PC-9 (cell line): ENCODE results near the gene CENPA. TPM values are rescaled to one million over a fixed set of nuclear protein-coding genes. Genes with fewer than 3 reads are reported as not detected.
A peak's percentile ranks its signal among the peaks of the same experiment; 100 is the strongest.

ENCODE experiments used
- BruUV-seq: library from RNA; stranded (reverse); fragments of 400-500 nt; replicated peaks from 2 replicates; lab custom pipeline; 2021; lab: Mats Ljungman, UMichigan
- CTCF ChIA-PET: fragments of 300-600 bp; sonication (Branson Sonifier 250); formaldehyde crosslinking; loops from one replicate; lab custom pipeline; 2022; ENCODE audit warnings: antibody characterized with exemption; lab: Charles Lee
- POLR2A ChIA-PET: fragments of 300-600 bp; sonication (Branson Sonifier 250); formaldehyde crosslinking; loops from one replicate; lab custom pipeline; 2022; ENCODE audit warnings: antibody characterized with exemption; ENCODE audit not compliant: unreplicated experiment; lab: Charles Lee
- DNase-seq, 2 experiments: peaks; one replicate each; pipeline versions ENCODE4 v3.0.0 to v3.0.0-alpha.2; 2015 to 2022; ENCODE audit warnings: mixed read lengths in 1 of 2
- H2AFZ ChIP-seq: fragments of 200-600 bp; sonication (generic); 2 replicates; pipeline ENCODE4 v1.8.1; 2017; ENCODE audit warnings: antibody characterized with exemption
- H3F3A ChIP-seq: fragments of 200-600 bp; sonication (generic); 2 replicates; pipeline ENCODE4 v1.8.1; 2017; ENCODE audit warnings: antibody characterized with exemption, mild to moderate bottlenecking, low read depth; ENCODE audit not compliant: insufficient read depth
- H3K27ac ChIP-seq: fragments of 200-600 bp; sonication (generic); 2 replicates; pipeline ENCODE4 v1.6.1; 2016; ENCODE audit warnings: mixed run types
- H3K27me3 ChIP-seq: fragments of 200-600 bp; sonication (generic); 2 replicates; pipeline ENCODE4 v1.6.1; 2016; ENCODE audit warnings: low read depth, mixed run types; ENCODE audit not compliant: insufficient read depth
- H3K36me3 ChIP-seq: fragments of 200-600 bp; sonication (generic); 2 replicates; pipeline ENCODE4 v1.6.1; 2016; ENCODE audit warnings: low read depth, mixed run types
- H3K4me1 ChIP-seq: fragments of 200-600 bp; sonication (generic); replicated peaks from 2 replicates; pipeline ENCODE4 v1.6.1; 2016; ENCODE audit warnings: mixed run types; ENCODE audit not compliant: insufficient read depth
- H3K4me2 ChIP-seq: fragments of 200-600 bp; sonication (generic); 2 replicates; pipeline ENCODE4 v1.6.1; 2017; ENCODE audit warnings: mixed run types
- H3K4me3 ChIP-seq: fragments of 200-600 bp; sonication (generic); 2 replicates; pipeline ENCODE4 v1.6.1; 2016; ENCODE audit warnings: mixed run types
- H3K79me2 ChIP-seq: fragments of 200-600 bp; sonication (generic); 2 replicates; pipeline ENCODE4 v1.6.1; 2017; ENCODE audit warnings: low read depth, mixed run types
- H3K9me2 ChIP-seq: fragments of 200-600 bp; sonication (generic); 2 replicates; pipeline ENCODE4 v1.8.1; 2017; ENCODE audit warnings: mild to moderate bottlenecking; ENCODE audit not compliant: insufficient read depth
- H3K9me3 ChIP-seq: fragments of 200-600 bp; sonication (generic); 2 replicates; pipeline ENCODE4 v1.8.1; 2016; ENCODE audit warnings: low read depth; ENCODE audit not compliant: insufficient read depth
- H4K20me1 ChIP-seq: fragments of 200-600 bp; sonication (generic); 2 replicates; pipeline ENCODE4 v1.8.1; 2017; ENCODE audit not compliant: insufficient read depth
- CTCF ChIP-seq: fragments of 200-600 bp; sonication (generic); conservative IDR thresholded peaks from 2 replicates; pipeline ENCODE4 v1.6.1; 2017; ENCODE audit warnings: mixed run types, antibody characterized with exemption, mild to moderate bottlenecking, moderate library complexity
- EZH2 ChIP-seq: fragments of 200-600 bp; sonication (generic); IDR thresholded peaks from 2 replicates; pipeline ENCODE4 v1.8.0; 2017; ENCODE audit warnings: antibody characterized with exemption, low read depth
- intact Hi-C: fragments of 100-400 bp; cut with micrococcal nuclease; formaldehyde crosslinking; loops from one replicate; pipeline ENCODE4 v1.10.0; 2022; ENCODE audit not compliant: unreplicated experiment
- total RNA-seq: library from RNA; stranded (reverse); gene quantifications from 2 replicates; pipeline ENCODE4 v1.2.3, GENCODE V29; 2021

The CENPA gene
- total RNA-seq, 1 experiment from 2014 or later = 48.8 TPM

DNA sequence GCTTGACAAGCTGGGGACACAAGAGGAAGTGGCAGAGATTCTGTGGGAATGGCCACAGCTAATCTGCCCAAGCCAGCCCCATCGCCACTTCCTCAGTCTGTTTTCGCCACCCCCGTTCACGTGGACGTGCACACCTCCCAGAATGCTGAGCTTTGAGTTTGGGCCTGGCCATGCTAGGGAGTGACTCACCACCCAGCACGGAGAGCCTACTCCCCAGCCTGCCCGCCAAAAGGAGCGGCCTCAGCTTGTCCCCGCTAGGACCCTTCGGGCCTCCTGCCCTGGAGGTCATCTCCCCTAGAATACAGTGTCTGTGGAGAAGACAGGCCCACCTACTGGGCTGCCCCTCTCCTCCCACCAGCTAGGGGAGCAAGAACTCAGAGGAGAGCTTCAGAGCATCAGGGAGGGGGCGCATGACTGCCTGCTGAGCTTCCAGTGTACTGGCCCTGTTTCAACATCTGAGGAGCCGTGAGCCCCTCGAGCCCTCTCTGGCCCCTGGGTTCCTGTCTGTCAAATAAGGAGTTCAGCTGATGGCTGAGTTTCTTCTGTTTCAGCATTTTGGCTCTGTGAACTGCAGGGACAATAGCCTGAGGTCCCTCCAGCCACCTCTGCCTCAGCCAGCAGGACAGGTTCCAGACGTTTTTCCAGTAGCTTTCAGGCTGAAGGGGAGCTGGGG is 16.6 kb upstream of the CENPA start:
- Histone ChIP-seq H4K20me1 (peaks cover 12% of the 10 kb centered on the region; the same call in 1 of the 2 replicates), H3K79me2 (peaks cover 90% of the 10 kb centered on the region), H3F3A (no peaks in the 10 kb centered on the region; the same call in 1 of the 2 replicates), H3K9me2 (no peaks in the 10 kb centered on the region), H3K4me3 (no peak overlapping the region; the same call in 1 of the 2 replicates), H3K36me3 (peaks cover 8% of the 10 kb centered on the region; the same call in 1 of the 2 replicates), H3K9me3 (no peaks in the 10 kb centered on the region), H3K4me2 (peak overlapping the region; percentile 52), H3K4me1 (peaks cover 63% of the 10 kb centered on the region), H3K27me3 (no peaks in the 10 kb centered on the region), H2AFZ (no peak overlapping the region), H3K27ac (peak overlapping the region; percentile 59)
- peak; percentile 75 to 76 for DNase-seq
- CTCF ChIA-PET = interaction anchor here (0.6 kb wide), 3 partner anchors 23 to 298 kb away, joined by 3 to 7 read pairs (median 3); no protein-coding TSS in a partner anchor
- POLR2A ChIA-PET = interaction anchor here (0.5 to 0.6 kb wide), 2 partner anchors 516 to 758 kb away, joined by 4 read pairs; no protein-coding TSS in a partner anchor
- TF ChIP-seq CTCF (no peak), EZH2 (no peak)
- intact Hi-C loops = no loop called here
- BruUV-seq = no TSS peak

GRCh38 chr2:26770986-26771586 is 14.8 kb upstream of the CENPA start:
- intact Hi-C loops = no loop called here
- Histone ChIP-seq H2AFZ (no peak overlapping the region), H4K20me1 (peaks cover 12% of the 10 kb centered on the region; the same call in 1 of the 2 replicates), H3K27ac (peak overlapping the region; percentile 56), H3K4me2 (peak overlapping the region; percentile 12; the same call in 1 of the 2 replicates), H3K9me3 (no peaks in the 10 kb centered on the region), H3K9me2 (no peaks in the 10 kb centered on the region), H3K27me3 (no peaks in the 10 kb centered on the region), H3K4me3 (no peak overlapping the region), H3F3A (no peaks in the 10 kb centered on the region; the same call in 1 of the 2 replicates), H3K79me2 (peaks cover 71% of the 10 kb centered on the region), H3K36me3 (peaks cover 18% of the 10 kb centered on the region), H3K4me1 (peaks cover 49% of the 10 kb centered on the region)
- DNase-seq = peak; percentile 53 to 58
- POLR2A ChIA-PET = interaction anchor here (0.7 kb wide), 1 partner anchor 10 kb away, joined by 3 read pairs; no protein-coding TSS in a partner anchor
- TF ChIP-seq CTCF (peak; percentile 43; the same call in 1 of the 2 replicates), EZH2 (no peak)
- no TSS peak for BruUV-seq
- CTCF ChIA-PET = no interaction called here
